ENCODE measurements around the gene DSCAM. TPM values are rescaled to one million over a fixed set of nuclear protein-coding genes. Genes with fewer than 3 reads are reported as not detected.

The DSCAM gene
- total and polyA plus RNA-seq, 2 experiments from 2014 or later, result 0.07 TPM; not detected in 1

DNA sequence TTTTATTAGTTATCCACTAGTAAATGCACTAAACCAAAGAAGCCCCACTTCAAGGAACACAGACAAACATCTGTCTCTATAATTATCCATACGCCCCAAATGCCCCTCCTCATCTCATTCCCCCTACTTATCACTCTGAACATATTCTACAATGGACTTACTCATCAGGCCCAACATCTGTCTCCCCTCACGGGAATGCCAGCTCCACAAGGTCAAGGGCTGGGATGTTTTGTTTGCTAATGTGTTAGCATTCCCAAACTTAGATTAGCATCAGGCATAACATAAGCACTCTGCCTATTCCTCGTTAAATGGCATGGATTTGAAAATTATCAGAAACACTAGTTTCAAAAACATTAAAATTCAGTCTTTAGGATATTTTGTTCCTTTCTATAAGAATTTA lies 279.5 kb downstream of the DSCAM start:
- no peak overlapping the region for H3K27ac Mint-ChIP-seq
- H3K4me1 Mint-ChIP-seq, result 0 out of 3 replicates have a peak, but pooled peaks cover 2% of the 10 kb centered on the region
- ATAC-seq (no peak), DNase-seq (ENCODE audit: low spot score) (no peak)
- no peak overlapping the region for H3K4me3 Mint-ChIP-seq
- Histone ChIP-seq H3K36me3 (ENCODE audit: insufficient read depth) (no peaks in the 10 kb centered on the region), H3K9me2 (ENCODE audit: insufficient read depth) (no peaks in the 10 kb centered on the region), H3K27ac (ENCODE audit: low read depth) (no peak overlapping the region), H3K4me3 (no peak overlapping the region), H3K79me2 (replicated peaks; ENCODE audit: insufficient read depth) (no peaks in the 10 kb centered on the region), H3K4me2 (no peak overlapping the region), H3F3A (replicated peaks; ENCODE audit: low read depth) (no peaks in the 10 kb centered on the region), H3K4me1 (ENCODE audit: insufficient read depth) (no peaks in the 10 kb centered on the region), H2AFZ (no peak overlapping the region), H4K20me1 (replicated peaks; ENCODE audit: insufficient read depth) (no peaks in the 10 kb centered on the region), H3K27me3 (ENCODE audit: insufficient read depth) (no peaks in the 10 kb centered on the region)
- H3K36me3 Mint-ChIP-seq (ENCODE audit: low read depth), result peaks cover 16% of the 10 kb centered on the region
- peaks cover 77% of the 10 kb centered on the region for H3K9me3 Mint-ChIP-seq
- TF ChIP-seq ZNF114 (CRISPR knock-in tag; IDR thresholded peaks at IDR 0.05), result no peak
- no peak for TF ChIP-seq CTCF (conservative IDR thresholded peaks at IDR 0.05; ENCODE audit: low read depth in 2 of 2)
- no peak for TF ChIP-seq POLR2AphosphoS5 (IDR thresholded peaks at IDR 0.05; ENCODE audit: low read depth)
- peaks cover 2% of the 10 kb centered on the region for H3K27me3 Mint-ChIP-seq (ENCODE audit: insufficient read depth, low read depth, poor library complexity)

DNA sequence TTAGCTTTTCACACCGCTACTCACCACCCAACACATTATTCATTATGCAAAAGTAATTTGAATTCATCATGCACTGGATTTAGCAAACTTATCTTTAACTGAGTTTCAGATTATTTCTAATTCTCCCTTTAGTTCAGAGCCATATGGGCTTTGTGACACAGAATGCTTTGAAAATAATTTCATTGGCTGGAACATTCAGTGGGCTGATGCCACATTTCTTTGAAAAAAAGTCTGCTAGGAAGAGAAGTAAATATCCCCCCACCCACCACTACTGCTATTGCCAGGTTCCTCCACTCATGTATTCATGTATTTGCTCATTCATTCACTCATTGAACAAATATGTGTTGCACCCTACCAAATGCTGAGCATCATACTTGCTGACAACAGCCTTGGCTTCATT lies 280.5 kb downstream of the DSCAM start:
- no peak overlapping the region for H2AFZ ChIP-seq
- no peaks in the 10 kb centered on the region for H3K27me3 ChIP-seq (ENCODE audit: insufficient read depth)
- no peak overlapping the region for H3K4me3 ChIP-seq
- no peaks in the 10 kb centered on the region for H3F3A ChIP-seq (replicated peaks; ENCODE audit: low read depth)
- no peaks in the 10 kb centered on the region for H3K79me2 ChIP-seq (replicated peaks; ENCODE audit: insufficient read depth)
- no peak overlapping the region for H3K27ac ChIP-seq (ENCODE audit: low read depth)
- no peak for ATAC-seq
- no peak overlapping the region for H3K4me2 ChIP-seq
- DNase-seq (ENCODE audit: low spot score), result no peak
- H3K4me1 ChIP-seq (ENCODE audit: insufficient read depth), result no peaks in the 10 kb centered on the region
- H3K4me1 Mint-ChIP-seq, result 0 out of 3 replicates have a peak, but pooled peaks cover 2% of the 10 kb centered on the region
- H3K27ac Mint-ChIP-seq, result no peak overlapping the region
- no peaks in the 10 kb centered on the region for H4K20me1 ChIP-seq (replicated peaks; ENCODE audit: insufficient read depth)
- H3K9me2 ChIP-seq (ENCODE audit: insufficient read depth), result no peaks in the 10 kb centered on the region
- H3K36me3 Mint-ChIP-seq (ENCODE audit: low read depth), result peaks cover 20% of the 10 kb centered on the region
- H3K36me3 ChIP-seq (ENCODE audit: insufficient read depth), result no peaks in the 10 kb centered on the region
- peaks cover 2% of the 10 kb centered on the region for H3K27me3 Mint-ChIP-seq (ENCODE audit: insufficient read depth, low read depth, poor library complexity)
- peaks cover 79% of the 10 kb centered on the region for H3K9me3 Mint-ChIP-seq
- no peak overlapping the region for H3K4me3 Mint-ChIP-seq
- TF ChIP-seq, protein P1, sequence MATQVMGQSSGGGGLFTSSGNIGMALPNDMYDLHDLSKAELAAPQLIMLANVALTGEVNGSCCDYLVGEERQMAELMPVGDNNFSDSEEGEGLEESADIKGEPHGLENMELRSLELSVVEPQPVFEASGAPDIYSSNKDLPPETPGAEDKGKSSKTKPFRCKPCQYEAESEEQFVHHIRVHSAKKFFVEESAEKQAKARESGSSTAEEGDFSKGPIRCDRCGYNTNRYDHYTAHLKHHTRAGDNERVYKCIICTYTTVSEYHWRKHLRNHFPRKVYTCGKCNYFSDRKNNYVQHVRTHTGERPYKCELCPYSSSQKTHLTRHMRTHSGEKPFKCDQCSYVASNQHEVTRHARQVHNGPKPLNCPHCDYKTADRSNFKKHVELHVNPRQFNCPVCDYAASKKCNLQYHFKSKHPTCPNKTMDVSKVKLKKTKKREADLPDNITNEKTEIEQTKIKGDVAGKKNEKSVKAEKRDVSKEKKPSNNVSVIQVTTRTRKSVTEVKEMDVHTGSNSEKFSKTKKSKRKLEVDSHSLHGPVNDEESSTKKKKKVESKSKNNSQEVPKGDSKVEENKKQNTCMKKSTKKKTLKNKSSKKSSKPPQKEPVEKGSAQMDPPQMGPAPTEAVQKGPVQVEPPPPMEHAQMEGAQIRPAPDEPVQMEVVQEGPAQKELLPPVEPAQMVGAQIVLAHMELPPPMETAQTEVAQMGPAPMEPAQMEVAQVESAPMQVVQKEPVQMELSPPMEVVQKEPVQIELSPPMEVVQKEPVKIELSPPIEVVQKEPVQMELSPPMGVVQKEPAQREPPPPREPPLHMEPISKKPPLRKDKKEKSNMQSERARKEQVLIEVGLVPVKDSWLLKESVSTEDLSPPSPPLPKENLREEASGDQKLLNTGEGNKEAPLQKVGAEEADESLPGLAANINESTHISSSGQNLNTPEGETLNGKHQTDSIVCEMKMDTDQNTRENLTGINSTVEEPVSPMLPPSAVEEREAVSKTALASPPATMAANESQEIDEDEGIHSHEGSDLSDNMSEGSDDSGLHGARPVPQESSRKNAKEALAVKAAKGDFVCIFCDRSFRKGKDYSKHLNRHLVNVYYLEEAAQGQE (IDR thresholded peaks at IDR 0.05; ENCODE audit: unreplicated experiment), result no peak
- TF ChIP-seq ZNF331 (CRISPR knock-in tag; IDR thresholded peaks at IDR 0.05; ENCODE audit: low read depth), result no peak
- TF ChIP-seq CTCF (conservative IDR thresholded peaks at IDR 0.05; ENCODE audit: low read depth in 2 of 2), result no peak
- no peak for TF ChIP-seq NANOG (IDR thresholded peaks at IDR 0.05; ENCODE audit: borderline replicate concordance)
- no peak for TF ChIP-seq EZH2 (IDR thresholded peaks at IDR 0.05; ENCODE audit: low read depth, unreplicated experiment)
- no peak for TF ChIP-seq ETS1 (IDR thresholded peaks at IDR 0.05)
- no peak for TF ChIP-seq ZNF114 (CRISPR knock-in tag; IDR thresholded peaks at IDR 0.05)
- no peak for TF ChIP-seq CREB1 (CRISPR knock-in tag; IDR thresholded peaks at IDR 0.05; ENCODE audit: low read depth)
- no peak for TF ChIP-seq JUNB (IDR thresholded peaks at IDR 0.05; ENCODE audit: unreplicated experiment)
- TF ChIP-seq EZH2phosphoT487 (IDR thresholded peaks at IDR 0.05; ENCODE audit: unreplicated experiment), result no peak
- TF ChIP-seq STAT1 (IDR thresholded peaks at IDR 0.05; ENCODE audit: unreplicated experiment), result no peak
- TF ChIP-seq POLR2AphosphoS5 (IDR thresholded peaks at IDR 0.05; ENCODE audit: low read depth), result no peak

Measured in GM23338 (cell line).